Neutrophil (primary cell): ENCODE measurements around the gene IL4R.

Experiments
- H3K27ac ChIP-seq: fragments of 200-600 bp; sonication (generic); 2 replicates; pipeline ENCODE4 v1.5.1; 2016; ENCODE audit warnings: mild to moderate bottlenecking, moderate library complexity
- H3K27me3 ChIP-seq: fragments of 200-600 bp; sonication (generic); 2 replicates; pipeline ENCODE4 v1.6.0; 2016; ENCODE audit warnings: mild to moderate bottlenecking
- H3K36me3 ChIP-seq: fragments of 200-600 bp; sonication (generic); 2 replicates; pipeline ENCODE4 v1.5.1; 2017
- H3K4me1 ChIP-seq, 2 experiments: fragments of 200-600 bp in 1 of 2; sonication (generic) in 1 of 2; 1 replicate in 1 of 2; 2 replicates in 1 of 2; pipeline versions ENCODE4 v1.5.1 to v1.6.1; 2013 to 2016; ENCODE audit warnings: low read depth in 1 of 2, low read length in 1 of 2, mild to moderate bottlenecking in 1 of 2, moderate library complexity in 1 of 2; ENCODE audit not compliant: control insufficient read depth in 1 of 2, insufficient read depth in 1 of 2
- H3K4me3 ChIP-seq, 2 experiments: fragments of 200-600 bp in 1 of 2; sonication (generic) in 1 of 2; 1 replicate in 1 of 2; 2 replicates in 1 of 2; pipeline ENCODE4 v1.5.1; 2013 to 2016; ENCODE audit warnings: low read depth in 1 of 2, low read length in 1 of 2, mild to moderate bottlenecking in 1 of 2, moderate library complexity in 1 of 2
- H3K9me3 ChIP-seq: fragments of 200-600 bp; sonication (generic); 2 replicates; pipeline ENCODE4 v1.5.1; 2016
- TF ChIP-seq, protein P1 (sequence below): fragments of 200-600 bp; sonication (generic); IDR thresholded peaks from 2 replicates; pipeline ENCODE4 v1.5.1; 2016; ENCODE audit warnings: antibody characterized with exemption

The IL4R gene

GRCh38 chr16:27322858-27323780 is 9.3 kb downstream of the IL4R start:
- Histone ChIP-seq H3K27me3 (no peaks in the 10 kb centered on the region), H3K4me1 (peaks cover 98 to 99% of the 10 kb centered on the region in 2 experiments), H3K9me3 (no peaks in the 10 kb centered on the region), H3K4me3 (no peak overlapping the region), H3K27ac (peak overlapping the region; percentile 99), H3K36me3 (peaks cover 24% of the 10 kb centered on the region)
- TF ChIP-seq, protein P1, sequence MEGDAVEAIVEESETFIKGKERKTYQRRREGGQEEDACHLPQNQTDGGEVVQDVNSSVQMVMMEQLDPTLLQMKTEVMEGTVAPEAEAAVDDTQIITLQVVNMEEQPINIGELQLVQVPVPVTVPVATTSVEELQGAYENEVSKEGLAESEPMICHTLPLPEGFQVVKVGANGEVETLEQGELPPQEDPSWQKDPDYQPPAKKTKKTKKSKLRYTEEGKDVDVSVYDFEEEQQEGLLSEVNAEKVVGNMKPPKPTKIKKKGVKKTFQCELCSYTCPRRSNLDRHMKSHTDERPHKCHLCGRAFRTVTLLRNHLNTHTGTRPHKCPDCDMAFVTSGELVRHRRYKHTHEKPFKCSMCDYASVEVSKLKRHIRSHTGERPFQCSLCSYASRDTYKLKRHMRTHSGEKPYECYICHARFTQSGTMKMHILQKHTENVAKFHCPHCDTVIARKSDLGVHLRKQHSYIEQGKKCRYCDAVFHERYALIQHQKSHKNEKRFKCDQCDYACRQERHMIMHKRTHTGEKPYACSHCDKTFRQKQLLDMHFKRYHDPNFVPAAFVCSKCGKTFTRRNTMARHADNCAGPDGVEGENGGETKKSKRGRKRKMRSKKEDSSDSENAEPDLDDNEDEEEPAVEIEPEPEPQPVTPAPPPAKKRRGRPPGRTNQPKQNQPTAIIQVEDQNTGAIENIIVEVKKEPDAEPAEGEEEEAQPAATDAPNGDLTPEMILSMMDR, result no peak

- Histone ChIP-seq H3K9me3 (no peaks in the 10 kb centered on the region), H3K36me3 (peaks cover 24% of the 10 kb centered on the region), H3K27me3 (no peaks in the 10 kb centered on the region), H3K27ac (peak overlapping the region; percentile 99), H3K4me3 (no peak overlapping the region), H3K4me1 (peaks cover 94 to 97% of the 10 kb centered on the region in 2 experiments)
- TF ChIP-seq, protein P1, result no peak
These were observed 10.2 kb downstream of the IL4R start for GRCh38 chr16:27323781-27324561.

- H3K4me1 ChIP-seq, result peaks cover 92 to 93% of the 10 kb centered on the region in 2 experiments
These were observed 11.1 kb downstream of the IL4R start for GRCh38 chr16:27324851-27325301.

DNA sequence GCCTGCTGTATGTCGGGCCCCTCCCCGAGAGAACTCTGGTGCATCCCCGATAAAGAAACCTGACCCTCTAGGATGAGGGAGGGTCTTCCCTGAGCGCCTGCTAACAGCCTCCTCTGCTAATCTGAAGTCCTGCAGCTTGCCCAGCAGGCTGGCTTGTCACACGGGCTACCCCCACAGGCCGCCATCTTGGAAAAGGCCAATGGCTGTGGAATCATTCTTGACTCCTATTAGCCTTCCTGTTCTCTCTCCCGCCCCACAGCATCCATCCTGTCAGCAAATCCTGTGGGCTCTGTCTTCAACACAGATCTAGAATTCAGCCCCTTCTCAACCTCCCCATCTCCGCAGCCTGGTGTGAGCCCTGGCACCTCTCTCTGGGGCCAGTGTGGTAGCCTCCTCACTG is 12.0 kb downstream of the IL4R start:
- Histone ChIP-seq H3K4me1 (peaks cover 84% of the 10 kb centered on the region in 2 experiments), H3K27me3 (no peaks in the 10 kb centered on the region), H3K36me3 (peaks cover 21% of the 10 kb centered on the region), H3K27ac (peak overlapping the region; percentile 99), H3K9me3 (no peaks in the 10 kb centered on the region), H3K4me3 (peak overlapping the region; percentile 53 to 60)
- TF ChIP-seq, protein P1, result no peak

More at GRCh38 chr16:27324851-27325301, 11.1 kb downstream of the IL4R start:
- no peak overlapping the region for H3K4me3 ChIP-seq
- H3K27ac ChIP-seq, result peak overlapping the region; percentile 99
- TF ChIP-seq, protein P1, result no peak
- H3K27me3 ChIP-seq, result no peaks in the 10 kb centered on the region
- peaks cover 19% of the 10 kb centered on the region for H3K36me3 ChIP-seq
- H3K9me3 ChIP-seq, result no peaks in the 10 kb centered on the region

DNA sequence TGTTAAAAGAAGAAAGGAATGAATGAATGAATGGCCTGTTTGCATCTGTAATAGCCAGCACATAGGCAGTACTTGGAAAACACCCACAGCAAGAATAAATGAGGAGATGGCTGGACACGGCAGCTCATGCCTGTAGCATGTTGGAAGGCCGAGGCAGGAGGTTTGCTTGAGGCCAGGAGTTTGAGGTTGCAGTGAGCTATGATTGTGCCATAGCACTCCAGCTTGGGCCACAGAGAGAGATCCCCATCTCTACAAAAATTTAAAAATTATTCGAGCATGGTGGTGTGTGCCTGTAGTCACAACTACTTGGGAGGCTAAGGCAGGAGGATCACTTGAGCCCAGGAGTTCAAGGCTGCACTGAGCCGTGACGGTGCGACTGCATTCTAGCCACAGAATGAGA is 12.5 kb downstream of the IL4R start:
- peak overlapping the region; percentile 99 for H3K27ac ChIP-seq
- H3K27me3 ChIP-seq, result no peaks in the 10 kb centered on the region
- H3K36me3 ChIP-seq, result peaks cover 27% of the 10 kb centered on the region
- TF ChIP-seq, protein P1, result no peak
- H3K4me3 ChIP-seq, result peak overlapping the region; percentile 53 to 60
- no peaks in the 10 kb centered on the region for H3K9me3 ChIP-seq
- H3K4me1 ChIP-seq, result peaks cover 79 to 82% of the 10 kb centered on the region in 2 experiments
